ENCODE results near the gene GIPC2. TPM values are rescaled to one million over a fixed set of nuclear protein-coding genes. Genes with fewer than 3 reads are reported as not detected.

Gene GIPC2
- polyA plus RNA-seq, 3 donors: not detected

GRCh38 chr1:78036450-78036849 lies 9.3 kb upstream of the GIPC2 start:
- Histone ChIP-seq H3K27me3 (ENCODE audit: control insufficient read depth in 2 of 2, insufficient read depth in 2 of 2, low read length in 2 of 2) (no peaks in the 10 kb centered on the region), H3K79me2 (ENCODE audit: insufficient read depth, low read length) (no peaks in the 10 kb centered on the region), H3K9me3 (replicated peaks in 1 of 2; ENCODE audit: control insufficient read depth in 1 of 2, insufficient read depth in 1 of 2, low read length in 2 of 2) (no peaks in the 10 kb centered on the region), H3K4me2 (replicated peaks; ENCODE audit: extremely low read depth, low read length, poor library complexity, severe bottlenecking) (no peak overlapping the region), H3K27ac (ENCODE audit: low read depth in 1 of 2, low read length in 2 of 2) (no peak overlapping the region), H3K4me1 (ENCODE audit: control insufficient read depth in 1 of 2, insufficient read depth in 2 of 2, low read length in 2 of 2) (no peaks in the 10 kb centered on the region), H3K36me3 (replicated peaks in 1 of 2; ENCODE audit: control insufficient read depth in 1 of 2, insufficient read depth in 2 of 2, low read length in 2 of 2) (no peaks in the 10 kb centered on the region), H2AFZ (ENCODE audit: insufficient read depth, low read depth, low read length, poor library complexity, severe bottlenecking) (no peak overlapping the region), H3K4me3 (replicated peaks in 1 of 3; ENCODE audit: low read depth in 2 of 3, low read length in 3 of 3) (no peak overlapping the region), H4K20me1 (ENCODE audit: insufficient read depth, low read length) (no peaks in the 10 kb centered on the region), H3K9ac (ENCODE audit: insufficient read depth, low read length, poor library complexity, severe bottlenecking) (no peak overlapping the region)
- no peak for DNase-seq
- intact Hi-C loops (cut with micrococcal nuclease): no loop called here
- H3K9me3 Mint-ChIP-seq: no peaks in the 10 kb centered on the region
- no CpG with 5 or more reads among the region's 5 CpGs for WGBS (ENCODE audit: insufficient coverage)
- H3K4me3 Mint-ChIP-seq: no peak overlapping the region
- H3K4me1 Mint-ChIP-seq: peaks cover 7% of the 10 kb centered on the region
- peaks cover 0 to 1% (median 0%) of the 10 kb centered on the region in 3 donors for H3K27me3 Mint-ChIP-seq (ENCODE audit: low read depth in 3 of 3)
- H3K36me3 Mint-ChIP-seq: no peaks in the 10 kb centered on the region
- TF ChIP-seq CTCF (IDR thresholded peaks at IDR 0.05): no peak
- H3K27ac Mint-ChIP-seq: no peak overlapping the region

- Histone ChIP-seq H3K79me2 (ENCODE audit: insufficient read depth, low read length) (no peaks in the 10 kb centered on the region), H3K27ac (ENCODE audit: low read depth in 1 of 2, low read length in 2 of 2) (no peak overlapping the region), H3K4me3 (replicated peaks in 1 of 3; ENCODE audit: low read depth in 2 of 3, low read length in 3 of 3) (no peak overlapping the region), H3K9ac (ENCODE audit: insufficient read depth, low read length, poor library complexity, severe bottlenecking) (no peak overlapping the region), H2AFZ (ENCODE audit: insufficient read depth, low read depth, low read length, poor library complexity, severe bottlenecking) (no peak overlapping the region), H3K4me2 (replicated peaks; ENCODE audit: extremely low read depth, low read length, poor library complexity, severe bottlenecking) (no peak overlapping the region), H3K27me3 (ENCODE audit: control insufficient read depth in 2 of 2, insufficient read depth in 2 of 2, low read length in 2 of 2) (no peaks in the 10 kb centered on the region), H3K4me1 (ENCODE audit: control insufficient read depth in 1 of 2, insufficient read depth in 2 of 2, low read length in 2 of 2) (no peaks in the 10 kb centered on the region), H4K20me1 (ENCODE audit: insufficient read depth, low read length) (no peaks in the 10 kb centered on the region), H3K36me3 (replicated peaks in 1 of 2; ENCODE audit: control insufficient read depth in 1 of 2, insufficient read depth in 2 of 2, low read length in 2 of 2) (no peaks in the 10 kb centered on the region), H3K9me3 (replicated peaks in 1 of 2; ENCODE audit: control insufficient read depth in 1 of 2, insufficient read depth in 1 of 2, low read length in 2 of 2) (no peaks in the 10 kb centered on the region)
- H3K4me3 Mint-ChIP-seq: no peak overlapping the region
- WGBS (ENCODE audit: insufficient coverage): no CpG with 5 or more reads among the region's 2 CpGs
- H3K9me3 Mint-ChIP-seq: peaks cover 0 to 2% (median 0%) of the 10 kb centered on the region in 7 donors
- H3K27me3 Mint-ChIP-seq (ENCODE audit: low read depth in 3 of 3): peaks cover 2% of the 10 kb centered on the region in 3 donors
- peaks cover 7% of the 10 kb centered on the region for H3K4me1 Mint-ChIP-seq
- TF ChIP-seq CTCF (IDR thresholded peaks at IDR 0.05): no peak
- H3K27ac Mint-ChIP-seq: no peak overlapping the region
- DNase-seq: no peak
- intact Hi-C loops (cut with micrococcal nuclease): no loop called here
- no peaks in the 10 kb centered on the region for H3K36me3 Mint-ChIP-seq
Observed at GRCh38 chr1:78038071-78038470, 7.7 kb upstream of the GIPC2 start.
